ENCODE results near the gene TSPEAR. TPM values are rescaled to one million over a fixed set of nuclear protein-coding genes. Genes with fewer than 3 reads are reported as not detected.

Gene TSPEAR
- total RNA-seq, 2 donors from 2014 or later: not detected

- Histone ChIP-seq H3K36me3 (no peaks in the 10 kb centered on the region), H3K4me3 (no peak overlapping the region), H3K27ac (no peak overlapping the region), H3K4me1 (ENCODE audit: control insufficient read depth in 1 of 2, low read depth in 2 of 2) (peaks cover 0 to 1% of the 10 kb centered on the region in 2 donors), H3K27me3 (replicated peaks; ENCODE audit: insufficient read depth) (no peaks in the 10 kb centered on the region), H3K9me3 (no peaks in the 10 kb centered on the region)
- no peak for TF ChIP-seq CTCF (IDR thresholded peaks at IDR 0.05)
- ATAC-seq (ENCODE audit: insufficient number of reproducible peaks, low FRiP score, low read depth) (no peak), DNase-seq (ENCODE audit: low spot score) (no peak)
Observed at GRCh38 chr21:44502171-44502958, 209.0 kb downstream of the TSPEAR start.

GRCh38 chr21:44500111-44500510 is 211.3 kb downstream of the TSPEAR start:
- DNase-seq (ENCODE audit: low spot score) (no peak), ATAC-seq (ENCODE audit: insufficient number of reproducible peaks, low FRiP score, low read depth) (no peak)

GRCh38 chr21:44499631-44500030 is 211.7 kb downstream of the TSPEAR start:
- no peak for TF ChIP-seq CTCF (IDR thresholded peaks at IDR 0.05)
- H3K27me3 ChIP-seq (replicated peaks; ENCODE audit: insufficient read depth): no peaks in the 10 kb centered on the region
- no peak overlapping the region for H3K4me3 ChIP-seq
- no peaks in the 10 kb centered on the region for H3K9me3 ChIP-seq
- no peak for DNase-seq (ENCODE audit: low spot score)
- H3K4me1 ChIP-seq (ENCODE audit: control insufficient read depth in 1 of 2, low read depth in 2 of 2): peaks cover 0 to 12% of the 10 kb centered on the region in 2 donors
- H3K36me3 ChIP-seq: no peaks in the 10 kb centered on the region
- H3K27ac ChIP-seq: no peak overlapping the region
- ATAC-seq (ENCODE audit: insufficient number of reproducible peaks, low FRiP score, low read depth): no peak

More at GRCh38 chr21:44500111-44500510, 211.3 kb downstream of the TSPEAR start:
- no peak overlapping the region for H3K27ac ChIP-seq
- H3K36me3 ChIP-seq: no peaks in the 10 kb centered on the region
- no peaks in the 10 kb centered on the region for H3K9me3 ChIP-seq
- peaks cover 0 to 12% of the 10 kb centered on the region in 2 donors for H3K4me1 ChIP-seq (ENCODE audit: control insufficient read depth in 1 of 2, low read depth in 2 of 2)
- no peak overlapping the region for H3K4me3 ChIP-seq
- TF ChIP-seq CTCF (IDR thresholded peaks at IDR 0.05): no peak
- H3K27me3 ChIP-seq (replicated peaks; ENCODE audit: insufficient read depth): no peaks in the 10 kb centered on the region

GRCh38 chr21:44499211-44499560 is 212.2 kb downstream of the TSPEAR start:
- peaks cover 0 to 12% of the 10 kb centered on the region in 2 donors for H3K4me1 ChIP-seq (ENCODE audit: control insufficient read depth in 1 of 2, low read depth in 2 of 2)

More at GRCh38 chr21:44499211-44499560, 212.2 kb downstream of the TSPEAR start:
- Histone ChIP-seq H3K9me3 (no peaks in the 10 kb centered on the region), H3K27ac (no peak overlapping the region), H3K36me3 (no peaks in the 10 kb centered on the region), H3K27me3 (replicated peaks; ENCODE audit: insufficient read depth) (no peaks in the 10 kb centered on the region), H3K4me3 (no peak overlapping the region)
- DNase-seq (ENCODE audit: low spot score): no peak
- no peak for ATAC-seq (ENCODE audit: insufficient number of reproducible peaks, low FRiP score, low read depth)
- no peak for TF ChIP-seq CTCF (IDR thresholded peaks at IDR 0.05)
